Trophoblast cell (in vitro differentiated cells and primary cell): ENCODE data around the gene FCGR3A.
"Not testable (repeated sequence)": the region's sequence is repeated elsewhere in the genome, so short reads cannot be mapped to it uniquely, and the experiment has no call there.

Source experiments
- DNase-seq, 2 donors: peaks; one replicate each; pipeline ENCODE4 v3.0.0-alpha.2; 2016
- H2AFZ ChIP-seq: 2 replicates; pipeline ENCODE4 v1.6.1; 2013; ENCODE audit warnings: low read length, moderate library complexity, mild to moderate bottlenecking; ENCODE audit not compliant: insufficient read depth, poor library complexity
- H2AK5ac ChIP-seq: 2 replicates; pipeline ENCODE4 v1.6.1; 2013; ENCODE audit warnings: mild to moderate bottlenecking, low read length
- H2BK120ac ChIP-seq: 2 replicates; pipeline ENCODE4 v1.6.1; 2013; ENCODE audit warnings: low read length, mild to moderate bottlenecking, moderate library complexity; ENCODE audit not compliant: insufficient read depth, poor library complexity
- H2BK12ac ChIP-seq: 2 replicates; pipeline ENCODE4 v1.6.1; 2013; ENCODE audit warnings: mild to moderate bottlenecking, low read length, moderate library complexity
- H2BK5ac ChIP-seq: 2 replicates; pipeline ENCODE4 v1.6.1; 2013; ENCODE audit warnings: low read length, low read depth, moderate library complexity, mild to moderate bottlenecking; ENCODE audit not compliant: poor library complexity
- H3K14ac ChIP-seq: 2 replicates; pipeline ENCODE4 v1.6.1; 2013; ENCODE audit warnings: mild to moderate bottlenecking, low read length
- H3K18ac ChIP-seq: 2 replicates; pipeline ENCODE4 v1.6.1; 2013; ENCODE audit warnings: mild to moderate bottlenecking, low read length
- H3K23ac ChIP-seq: 2 replicates; pipeline ENCODE4 v1.6.1; 2013; ENCODE audit warnings: low read length
- H3K27ac ChIP-seq: 2 replicates; pipeline ENCODE4 v1.5.1; 2013; ENCODE audit warnings: low read depth, mild to moderate bottlenecking, inconsistent platforms, low read length, moderate library complexity
- H3K27me3 ChIP-seq: 2 replicates; pipeline ENCODE4 v1.6.1; 2013; ENCODE audit warnings: inconsistent platforms, mild to moderate bottlenecking, low read length, moderate library complexity; ENCODE audit not compliant: insufficient read depth
- H3K36me3 ChIP-seq, 2 experiments: 1 replicate in 1 of 2; 2 replicates in 1 of 2; pipeline ENCODE4 v1.6.1; 2013; ENCODE audit warnings: low read length in 2 of 2, mild to moderate bottlenecking in 2 of 2, moderate library complexity in 1 of 2; ENCODE audit not compliant: insufficient read depth in 2 of 2, control insufficient read depth in 1 of 2
- H3K4ac ChIP-seq: 2 replicates; pipeline ENCODE4 v1.6.1; 2013; ENCODE audit warnings: low read depth, mild to moderate bottlenecking, low read length, moderate library complexity
- H3K4me1 ChIP-seq, 2 experiments: 1 replicate in 1 of 2; 2 replicates in 1 of 2; pipeline ENCODE4 v1.6.1; 2013; ENCODE audit warnings: low read length in 2 of 2, mild to moderate bottlenecking in 2 of 2, moderate library complexity in 1 of 2; ENCODE audit not compliant: insufficient read depth in 2 of 2, control insufficient read depth in 1 of 2
- H3K4me2 ChIP-seq: 2 replicates; pipeline ENCODE4 v1.6.1; 2013; ENCODE audit warnings: inconsistent platforms, mild to moderate bottlenecking, low read length, moderate library complexity
- H3K4me3 ChIP-seq: 2 replicates; pipeline ENCODE4 v1.5.1; 2013; ENCODE audit warnings: mild to moderate bottlenecking, low read depth, low read length, inconsistent platforms
- H3K79me1 ChIP-seq: one replicate; pipeline ENCODE4 v1.6.1; 2013; ENCODE audit warnings: low read length
- H3K79me2 ChIP-seq: 2 replicates; pipeline ENCODE4 v1.6.1; 2013; ENCODE audit warnings: low read length, mild to moderate bottlenecking; ENCODE audit not compliant: control insufficient read depth, insufficient read depth, poor library complexity
- H3K9ac ChIP-seq: 2 replicates; pipeline ENCODE4 v1.6.1; 2013; ENCODE audit warnings: mild to moderate bottlenecking, low read length
- H3K9me3 ChIP-seq: 2 replicates; pipeline ENCODE4 v1.6.1; 2013; ENCODE audit warnings: low read depth, mild to moderate bottlenecking, control low read depth, inconsistent platforms, low read length; ENCODE audit not compliant: insufficient read depth
- H4K12ac ChIP-seq: 2 replicates; pipeline ENCODE4 v1.6.1; 2013; ENCODE audit warnings: low read depth, mild to moderate bottlenecking, low read length, moderate library complexity
- H4K8ac ChIP-seq: 2 replicates; pipeline ENCODE4 v1.6.1; 2013; ENCODE audit warnings: low read depth, mild to moderate bottlenecking, low read length, moderate library complexity
- H4K91ac ChIP-seq: one replicate; pipeline ENCODE4 v1.6.1; 2013; ENCODE audit warnings: low read depth, mild to moderate bottlenecking, low read length, moderate library complexity
- WGBS: extraction: QIAGEN DNeasy Blood & Tissue Kit; methylation state at CpG from one replicate; pipeline ENCODE4 v1.1.7; 2013; ENCODE audit warnings: missing lambda C conversion rate; ENCODE audit not compliant: insufficient read length, insufficient coverage; ENCODE audit errors: extremely low coverage; 5-methylcytosine and 5-hydroxymethylcytosine counted together

Gene FCGR3A

GRCh38 chr1:161512636-161513447, 36.8 kb downstream of the FCGR3A start:
- H3K27ac ChIP-seq, H3K9ac ChIP-seq: not testable (repeated sequence)
- no CpG with 5 or more reads among the region's 6 CpGs for WGBS

GRCh38 chr1:161511756-161512060, 37.9 kb downstream of the FCGR3A start:
- H3K36me3 ChIP-seq: no peaks in the 10 kb centered on the region
- no peak overlapping the region for H3K27ac ChIP-seq
- no CpG with 5 or more reads among the region's 7 CpGs for WGBS
- no peaks in the 10 kb centered on the region for H3K9me3 ChIP-seq
- H2BK12ac ChIP-seq: no peak overlapping the region
- H3K4me1 ChIP-seq: peaks cover 2 to 3% of the 10 kb centered on the region in 2 experiments
- H2BK5ac ChIP-seq: no peak overlapping the region
- no peak overlapping the region for H3K4me2 ChIP-seq
- no peak overlapping the region for H2AFZ ChIP-seq
- H3K79me2 ChIP-seq: no peaks in the 10 kb centered on the region
- no peak overlapping the region for H3K23ac ChIP-seq
- H4K12ac ChIP-seq: no peak overlapping the region
- H4K8ac ChIP-seq: no peak overlapping the region
- no peak overlapping the region for H3K14ac ChIP-seq
- H4K91ac ChIP-seq: no peak overlapping the region
- H3K4ac ChIP-seq: no peak overlapping the region
- H3K18ac ChIP-seq: no peak overlapping the region
- DNase-seq: no peak
- H3K27me3 ChIP-seq: no peaks in the 10 kb centered on the region
- no peaks in the 10 kb centered on the region for H3K79me1 ChIP-seq
- H2BK120ac ChIP-seq: no peak overlapping the region
- H2AK5ac ChIP-seq: no peak overlapping the region
- H3K4me3 ChIP-seq: no peak overlapping the region
- H3K9ac ChIP-seq: no peak overlapping the region

More at GRCh38 chr1:161512636-161513447, 36.8 kb downstream of the FCGR3A start:
- H3K18ac ChIP-seq, H2BK12ac ChIP-seq, H3K9me3 ChIP-seq, H3K27me3 ChIP-seq, H4K91ac ChIP-seq, H4K8ac ChIP-seq, H2AFZ ChIP-seq, H2BK120ac ChIP-seq, H2BK5ac ChIP-seq, H3K79me1 ChIP-seq, H3K23ac ChIP-seq, H3K4me3 ChIP-seq, H4K12ac ChIP-seq, H3K14ac ChIP-seq, H3K79me2 ChIP-seq, H3K4ac ChIP-seq, H2AK5ac ChIP-seq, H3K36me3 ChIP-seq, H3K4me2 ChIP-seq, H3K4me1 ChIP-seq, DNase-seq: not testable (repeated sequence)

GRCh38 chr1:161511018-161511755, 38.4 kb downstream of the FCGR3A start:
- Histone ChIP-seq H3K27me3 (no peaks in the 10 kb centered on the region), H4K91ac (no peak overlapping the region), H2AFZ (no peak overlapping the region), H2BK5ac (no peak overlapping the region), H3K4ac (no peak overlapping the region), H2BK12ac (no peak overlapping the region), H3K36me3 (no peaks in the 10 kb centered on the region), H3K14ac (no peak overlapping the region), H4K8ac (no peak overlapping the region), H3K23ac (no peak overlapping the region), H3K4me3 (no peak overlapping the region), H4K12ac (no peak overlapping the region), H3K27ac (no peak overlapping the region), H3K18ac (no peak overlapping the region), H2AK5ac (no peak overlapping the region), H3K9me3 (no peaks in the 10 kb centered on the region), H3K79me1 (no peaks in the 10 kb centered on the region), H3K9ac (no peak overlapping the region), H3K4me2 (no peak overlapping the region), H3K79me2 (no peaks in the 10 kb centered on the region), H3K4me1 (peaks cover 3 to 5% of the 10 kb centered on the region in 2 experiments), H2BK120ac (no peak overlapping the region)
- WGBS: no CpG with 5 or more reads among the region's 5 CpGs
- DNase-seq: no peak

GRCh38 chr1:161510477-161510876, 39.1 kb downstream of the FCGR3A start:
- DNase-seq: no peak
- H2BK12ac ChIP-seq: no peak overlapping the region
- H2AFZ ChIP-seq: no peak overlapping the region
- H3K4ac ChIP-seq: no peak overlapping the region
- H3K9ac ChIP-seq: no peak overlapping the region
- no peaks in the 10 kb centered on the region for H3K79me1 ChIP-seq
- no peak overlapping the region for H3K27ac ChIP-seq
- no peaks in the 10 kb centered on the region for H3K79me2 ChIP-seq
- no peak overlapping the region for H4K8ac ChIP-seq
- no peak overlapping the region for H2BK120ac ChIP-seq
- no peak overlapping the region for H3K4me2 ChIP-seq
- no CpG with 5 or more reads among the region's 3 CpGs for WGBS
- H3K23ac ChIP-seq: no peak overlapping the region
- peaks cover 3 to 5% of the 10 kb centered on the region in 2 experiments for H3K4me1 ChIP-seq
- no peak overlapping the region for H3K4me3 ChIP-seq
- no peak overlapping the region for H2BK5ac ChIP-seq
- no peak overlapping the region for H3K14ac ChIP-seq
- no peak overlapping the region for H2AK5ac ChIP-seq
- no peak overlapping the region for H3K18ac ChIP-seq
- no peak overlapping the region for H4K91ac ChIP-seq
- H3K27me3 ChIP-seq: no peaks in the 10 kb centered on the region
- no peak overlapping the region for H4K12ac ChIP-seq
- H3K9me3 ChIP-seq: no peaks in the 10 kb centered on the region
- H3K36me3 ChIP-seq: no peaks in the 10 kb centered on the region
